ENCODE results near the gene ADRA2C. TPM values are rescaled to one million over a fixed set of nuclear protein-coding genes. Genes with fewer than 3 reads are reported as not detected.
A peak's percentile ranks its signal among the peaks of the same experiment; 100 is the strongest.

ADRA2C gene
- total and polyA plus RNA-seq, 2 of the 13 experiments (the other 11 are each of a cell fraction or from before 2014, with no cell fraction given), result 15.4 to 69.7 TPM

DNA sequence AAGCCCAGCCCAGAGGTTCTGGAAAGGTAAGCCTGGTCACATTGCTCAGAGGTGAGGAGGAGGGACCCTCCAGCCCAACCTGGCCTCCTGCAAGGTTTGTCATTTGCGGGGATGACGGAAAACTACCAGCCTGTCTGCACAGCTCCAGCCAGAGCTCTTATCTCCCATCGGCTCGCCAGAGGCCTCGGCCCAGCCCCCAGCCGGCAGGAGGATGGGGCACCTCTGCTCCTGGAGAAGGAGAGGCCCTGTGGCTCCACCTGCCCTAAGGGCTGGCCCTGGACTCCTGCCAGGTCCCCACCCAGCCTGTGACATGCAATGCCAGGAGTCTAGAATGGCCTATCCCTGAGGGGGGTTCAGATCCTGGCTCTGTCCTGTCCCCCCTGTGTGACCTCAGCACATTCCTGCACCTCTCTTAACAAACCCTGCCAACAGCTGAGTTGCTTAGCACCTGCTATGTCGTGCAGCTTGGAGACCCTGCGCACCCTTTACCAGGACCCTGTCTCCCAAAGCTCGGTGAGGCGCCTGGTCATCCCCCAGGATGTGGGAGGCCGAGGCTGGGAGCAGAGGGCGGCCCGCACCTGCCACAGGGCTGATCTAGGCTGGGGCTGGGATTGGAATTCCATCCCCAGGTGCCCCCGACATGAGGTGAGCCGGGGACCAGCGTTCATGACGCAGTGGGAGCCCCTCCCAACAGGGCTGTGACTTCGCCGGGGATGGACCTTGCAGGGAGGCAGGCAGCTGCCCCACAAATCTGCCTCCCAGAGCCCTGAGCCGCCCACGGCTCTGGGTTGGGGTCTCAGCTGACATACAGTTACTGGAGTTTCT lies 14.4 kb downstream of the ADRA2C start (continued):
- TF ChIP-seq HNF1A (IDR thresholded peaks at IDR 0.05; ENCODE audit: low read depth) (no peak), HNF1A (CRISPR knock-in tag; IDR thresholded peaks at IDR 0.05; ENCODE audit: borderline replicate concordance) (peak; percentile 62; the same call in 1 of the 2 replicates), SIX4 (CRISPR knock-in tag; IDR thresholded peaks at IDR 0.05) (peak; percentile 64; the same call in 1 of the 2 replicates), TARDBP (CRISPR knock-in tag; IDR thresholded peaks at IDR 0.05) (peak; percentile 64; the same call in 1 of the 2 replicates), ZNF687 (CRISPR knock-in tag; IDR thresholded peaks at IDR 0.05) (peak; percentile 91), ELK4 (CRISPR knock-in tag; IDR thresholded peaks at IDR 0.05; ENCODE audit: borderline replicate concordance) (no peak), SNAPC2 (CRISPR knock-in tag; IDR thresholded peaks at IDR 0.05) (peak; percentile 68; the same call in 1 of the 2 replicates), ELF1 (CRISPR knock-in tag; IDR thresholded peaks at IDR 0.05) (no peak), ZNF768 (CRISPR knock-in tag; IDR thresholded peaks at IDR 0.05) (peak; percentile 85), FOXM1 (CRISPR knock-in tag; IDR thresholded peaks at IDR 0.05) (no peak), ZSCAN30 (CRISPR knock-in tag; IDR thresholded peaks at IDR 0.05) (peak; percentile 50; the same call in 1 of the 2 replicates), DMAP1 (CRISPR knock-in tag; IDR thresholded peaks at IDR 0.05) (0 out of 2 replicates have a peak, but pooled peaks have one; percentile 5), ZNF230 (CRISPR knock-in tag; IDR thresholded peaks at IDR 0.05) (0 out of 2 replicates have a peak, but pooled peaks have one; percentile 28)
- TF ChIP-seq, protein P1, sequence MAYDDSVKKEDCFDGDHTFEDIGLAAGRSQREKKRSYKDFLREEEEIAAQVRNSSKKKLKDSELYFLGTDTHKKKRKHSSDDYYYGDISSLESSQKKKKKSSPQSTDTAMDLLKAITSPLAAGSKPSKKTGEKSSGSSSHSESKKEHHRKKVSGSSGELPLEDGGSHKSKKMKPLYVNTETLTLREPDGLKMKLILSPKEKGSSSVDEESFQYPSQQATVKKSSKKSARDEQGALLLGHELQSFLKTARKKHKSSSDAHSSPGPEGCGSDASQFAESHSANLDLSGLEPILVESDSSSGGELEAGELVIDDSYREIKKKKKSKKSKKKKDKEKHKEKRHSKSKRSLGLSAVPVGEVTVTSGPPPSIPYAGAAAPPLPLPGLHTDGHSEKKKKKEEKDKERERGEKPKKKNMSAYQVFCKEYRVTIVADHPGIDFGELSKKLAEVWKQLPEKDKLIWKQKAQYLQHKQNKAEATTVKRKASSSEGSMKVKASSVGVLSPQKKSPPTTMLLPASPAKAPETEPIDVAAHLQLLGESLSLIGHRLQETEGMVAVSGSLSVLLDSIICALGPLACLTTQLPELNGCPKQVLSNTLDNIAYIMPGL (CRISPR knock-in tag; IDR thresholded peaks at IDR 0.05; ENCODE audit: borderline replicate concordance in 1 of 2, low read depth in 1 of 2), result peak in 1 of 2 experiments; percentile 44; a peak in 1 of 4 replicates
- TF ChIP-seq, protein P2, sequence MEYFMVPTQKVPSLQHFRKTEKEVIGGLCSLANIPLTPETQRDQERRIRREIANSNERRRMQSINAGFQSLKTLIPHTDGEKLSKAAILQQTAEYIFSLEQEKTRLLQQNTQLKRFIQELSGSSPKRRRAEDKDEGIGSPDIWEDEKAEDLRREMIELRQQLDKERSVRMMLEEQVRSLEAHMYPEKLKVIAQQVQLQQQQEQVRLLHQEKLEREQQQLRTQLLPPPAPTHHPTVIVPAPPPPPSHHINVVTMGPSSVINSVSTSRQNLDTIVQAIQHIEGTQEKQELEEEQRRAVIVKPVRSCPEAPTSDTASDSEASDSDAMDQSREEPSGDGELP (IDR thresholded peaks at IDR 0.05; ENCODE audit: borderline replicate concordance, low read depth), result peak; percentile 41; the same call in 1 of the 2 replicates

Data from HepG2 (cell line).